HEK293 (cell line): ENCODE results near the gene ANKRD40.

Experiments
- FEZF1 ChIP-seq: fragments of 450-650 bp; formaldehyde crosslinking; IDR thresholded peaks from 2 replicates; pipeline ENCODE4 v1.5.1; 2016; ENCODE audit warnings: missing biosample characterization, missing genetic modification characterization
- TCF7L2 ChIP-seq: IDR thresholded peaks from 2 replicates; pipeline ENCODE4 v1.6.1; 2011; ENCODE audit warnings: low read depth, mild to moderate bottlenecking, inconsistent platforms, low read length, moderate library complexity, borderline replicate concordance
- YY2 ChIP-seq: fragments of 450-650 bp; formaldehyde crosslinking; IDR thresholded peaks from 2 replicates; pipeline ENCODE4 v1.5.1; 2016; ENCODE audit warnings: missing biosample characterization, missing genetic modification characterization
- ZBTB17 ChIP-seq: fragments of 450-650 bp; formaldehyde crosslinking; IDR thresholded peaks from 2 replicates; pipeline ENCODE4 v1.5.1; 2016; ENCODE audit warnings: missing biosample characterization, missing genetic modification characterization
- ZBTB7A ChIP-seq: fragments of 450-650 bp; formaldehyde crosslinking; IDR thresholded peaks from 2 replicates; pipeline ENCODE4 v1.5.1; 2016; ENCODE audit warnings: low read depth, missing biosample characterization, missing genetic modification characterization
- ZFP41 ChIP-seq: fragments of 450-650 bp; formaldehyde crosslinking; IDR thresholded peaks from 2 replicates; pipeline ENCODE4 v1.5.1; 2016; ENCODE audit warnings: missing biosample characterization, missing genetic modification characterization, borderline replicate concordance
- ZIC2 ChIP-seq: fragments of 450-650 bp; formaldehyde crosslinking; IDR thresholded peaks from 2 replicates; pipeline ENCODE4 v1.5.1; 2016; ENCODE audit warnings: missing biosample characterization, missing genetic modification characterization
- ZNF16 ChIP-seq: fragments of 450-650 bp; formaldehyde crosslinking; IDR thresholded peaks from 2 replicates; pipeline ENCODE4 v1.5.1; 2016; ENCODE audit warnings: low read depth, missing biosample characterization, missing genetic modification characterization
- ZNF239 ChIP-seq: fragments of 450-650 bp; formaldehyde crosslinking; IDR thresholded peaks from 2 replicates; pipeline ENCODE4 v1.5.1; 2016; ENCODE audit warnings: missing biosample characterization, missing genetic modification characterization
- ZNF529 ChIP-seq: fragments of 450-650 bp; formaldehyde crosslinking; IDR thresholded peaks from 2 replicates; pipeline ENCODE4 v1.5.1; 2017; ENCODE audit warnings: missing genetic modification characterization, missing biosample characterization; ENCODE audit not compliant: insufficient replicate concordance
- ZNF549 ChIP-seq: fragments of 450-650 bp; IDR thresholded peaks from 2 replicates; pipeline ENCODE4 v1.5.1; 2018; ENCODE audit warnings: missing biosample characterization, missing genetic modification characterization, mild to moderate bottlenecking, inconsistent platforms, moderate library complexity
- TF ChIP-seq, protein P1 (sequence below): fragments of 450-650 bp; formaldehyde crosslinking; conservative IDR thresholded peaks from 2 replicates; pipeline ENCODE4 v1.5.1; 2016; ENCODE audit warnings: low read depth, missing biosample characterization, missing genetic modification characterization
- TF ChIP-seq, protein P2 (sequence below): fragments of 450-650 bp; formaldehyde crosslinking; IDR thresholded peaks from 2 replicates; pipeline ENCODE4 v1.5.1; 2016; ENCODE audit warnings: missing biosample characterization, missing genetic modification characterization
- TF ChIP-seq, protein P3 (sequence below): fragments of 450-650 bp; formaldehyde crosslinking; IDR thresholded peaks from 2 replicates; pipeline ENCODE4 v1.5.1; 2016; ENCODE audit warnings: missing biosample characterization, missing genetic modification characterization
- TF ChIP-seq, protein P4 (sequence below): fragments of 450-650 bp; formaldehyde crosslinking; IDR thresholded peaks from 2 replicates; pipeline ENCODE4 v1.5.1; 2017; ENCODE audit warnings: missing biosample characterization, missing genetic modification characterization
- TF ChIP-seq, protein P5 (sequence below): fragments of 450-650 bp; formaldehyde crosslinking; IDR thresholded peaks from 2 replicates; pipeline ENCODE4 v1.5.1; 2016; ENCODE audit warnings: missing biosample characterization, missing genetic modification characterization

Gene ANKRD40

DNA sequence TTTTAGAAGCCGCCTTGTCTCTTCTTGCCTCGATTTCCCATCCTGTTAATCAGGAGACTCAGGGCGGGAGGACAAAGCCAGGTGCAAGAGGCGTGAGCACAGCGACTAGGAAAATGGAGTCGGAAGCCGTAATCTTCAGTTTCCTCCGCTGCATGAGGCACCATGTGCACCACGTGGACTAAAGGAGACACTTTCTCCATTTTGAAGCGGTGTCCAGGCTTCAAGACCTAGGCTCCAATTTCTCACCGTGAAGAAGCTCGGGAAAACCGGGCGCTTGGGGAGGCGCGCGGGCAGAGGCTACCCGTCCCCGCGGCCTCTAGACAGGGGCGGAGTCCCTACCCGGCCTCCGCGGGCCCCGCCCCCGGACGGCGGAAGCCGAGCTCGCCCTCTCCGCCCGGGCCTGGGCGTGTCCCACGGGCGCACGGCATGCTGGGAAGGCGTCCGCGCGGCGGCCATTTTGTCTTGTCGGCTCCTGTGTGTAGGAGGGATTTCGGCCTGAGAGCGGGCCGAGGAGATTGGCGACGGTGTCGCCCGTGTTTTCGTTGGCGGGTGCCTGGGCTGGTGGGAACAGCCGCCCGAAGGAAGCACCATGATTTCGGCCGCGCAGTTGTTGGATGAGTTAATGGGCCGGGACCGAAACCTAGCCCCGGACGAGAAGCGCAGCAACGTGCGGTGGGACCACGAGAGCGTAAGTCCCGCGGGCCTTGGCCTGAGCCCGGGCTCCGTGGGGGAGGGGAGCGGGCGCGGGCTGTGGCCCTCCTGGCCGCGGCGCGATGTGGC lies 11.6 kb upstream of the ANKRD40 start, which contains the start of gene LUC7L3 (continued):
- TF ChIP-seq, protein P1, sequence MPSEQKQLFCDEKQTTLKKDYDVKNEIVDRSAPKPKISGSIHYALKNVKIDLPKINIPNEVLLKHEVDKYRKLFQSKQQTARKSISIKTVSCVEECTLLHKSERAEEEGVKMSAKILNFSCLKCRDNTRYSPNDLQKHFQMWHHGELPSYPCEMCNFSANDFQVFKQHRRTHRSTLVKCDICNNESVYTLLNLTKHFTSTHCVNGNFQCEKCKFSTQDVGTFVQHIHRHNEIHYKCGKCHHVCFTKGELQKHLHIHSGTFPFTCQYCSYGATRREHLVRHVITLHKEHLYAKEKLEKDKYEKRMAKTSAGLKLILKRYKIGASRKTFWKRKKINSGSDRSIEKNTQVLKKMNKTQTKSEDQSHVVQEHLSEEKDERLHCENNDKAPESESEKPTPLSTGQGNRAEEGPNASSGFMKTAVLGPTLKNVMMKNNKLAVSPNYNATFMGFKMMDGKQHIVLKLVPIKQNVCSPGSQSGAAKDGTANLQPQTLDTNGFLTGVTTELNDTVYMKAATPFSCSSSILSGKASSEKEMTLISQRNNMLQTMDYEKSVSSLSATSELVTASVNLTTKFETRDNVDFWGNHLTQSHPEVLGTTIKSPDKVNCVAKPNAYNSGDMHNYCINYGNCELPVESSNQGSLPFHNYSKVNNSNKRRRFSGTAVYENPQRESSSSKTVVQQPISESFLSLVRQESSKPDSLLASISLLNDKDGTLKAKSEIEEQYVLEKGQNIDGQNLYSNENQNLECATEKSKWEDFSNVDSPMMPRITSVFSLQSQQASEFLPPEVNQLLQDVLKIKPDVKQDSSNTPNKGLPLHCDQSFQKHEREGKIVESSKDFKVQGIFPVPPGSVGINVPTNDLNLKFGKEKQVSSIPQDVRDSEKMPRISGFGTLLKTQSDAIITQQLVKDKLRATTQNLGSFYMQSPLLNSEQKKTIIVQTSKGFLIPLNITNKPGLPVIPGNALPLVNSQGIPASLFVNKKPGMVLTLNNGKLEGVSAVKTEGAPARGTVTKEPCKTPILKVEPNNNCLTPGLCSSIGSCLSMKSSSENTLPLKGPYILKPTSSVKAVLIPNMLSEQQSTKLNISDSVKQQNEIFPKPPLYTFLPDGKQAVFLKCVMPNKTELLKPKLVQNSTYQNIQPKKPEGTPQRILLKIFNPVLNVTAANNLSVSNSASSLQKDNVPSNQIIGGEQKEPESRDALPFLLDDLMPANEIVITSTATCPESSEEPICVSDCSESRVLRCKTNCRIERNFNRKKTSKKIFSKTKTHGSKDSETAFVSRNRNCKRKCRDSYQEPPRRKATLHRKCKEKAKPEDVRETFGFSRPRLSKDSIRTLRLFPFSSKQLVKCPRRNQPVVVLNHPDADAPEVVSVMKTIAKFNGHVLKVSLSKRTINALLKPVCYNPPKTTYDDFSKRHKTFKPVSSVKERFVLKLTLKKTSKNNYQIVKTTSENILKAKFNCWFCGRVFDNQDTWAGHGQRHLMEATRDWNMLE (tag by site-specific recombination), result no peak
- no peak for TF ChIP-seq FEZF1 (tag by site-specific recombination)
- no peak for TF ChIP-seq ZBTB7A
- TF ChIP-seq TCF7L2, result no peak
- TF ChIP-seq, protein P2, sequence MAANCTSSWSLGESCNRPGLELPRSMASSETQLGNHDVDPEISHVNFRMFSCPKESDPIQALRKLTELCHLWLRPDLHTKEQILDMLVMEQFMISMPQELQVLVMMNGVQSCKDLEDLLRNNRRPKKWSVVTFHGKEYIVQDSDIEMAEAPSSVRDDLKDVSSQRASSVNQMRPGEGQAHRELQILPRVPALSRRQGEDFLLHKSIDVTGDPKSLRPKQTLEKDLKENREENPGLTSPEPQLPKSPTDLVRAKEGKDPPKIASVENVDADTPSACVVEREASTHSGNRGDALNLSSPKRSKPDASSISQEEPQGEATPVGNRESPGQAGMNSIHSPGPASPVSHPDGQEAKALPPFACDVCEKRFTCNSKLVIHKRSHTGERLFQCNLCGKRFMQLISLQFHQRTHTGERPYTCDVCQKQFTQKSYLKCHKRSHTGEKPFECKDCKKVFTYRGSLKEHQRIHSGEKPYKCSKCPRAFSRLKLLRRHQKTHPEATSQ (tag by site-specific recombination), result peak; percentile 93; the same call in 1 of the 2 replicates
- 0 out of 2 replicates have a peak, but pooled peaks have one; percentile 19 for TF ChIP-seq ZIC2 (tag by site-specific recombination)
- TF ChIP-seq ZNF549, result no peak
- no peak for TF ChIP-seq ZNF239 (tag by site-specific recombination)
- TF ChIP-seq ZFP41 (tag by site-specific recombination), result no peak
- peak; percentile 86 for TF ChIP-seq YY2 (tag by site-specific recombination)
- TF ChIP-seq, protein P3, sequence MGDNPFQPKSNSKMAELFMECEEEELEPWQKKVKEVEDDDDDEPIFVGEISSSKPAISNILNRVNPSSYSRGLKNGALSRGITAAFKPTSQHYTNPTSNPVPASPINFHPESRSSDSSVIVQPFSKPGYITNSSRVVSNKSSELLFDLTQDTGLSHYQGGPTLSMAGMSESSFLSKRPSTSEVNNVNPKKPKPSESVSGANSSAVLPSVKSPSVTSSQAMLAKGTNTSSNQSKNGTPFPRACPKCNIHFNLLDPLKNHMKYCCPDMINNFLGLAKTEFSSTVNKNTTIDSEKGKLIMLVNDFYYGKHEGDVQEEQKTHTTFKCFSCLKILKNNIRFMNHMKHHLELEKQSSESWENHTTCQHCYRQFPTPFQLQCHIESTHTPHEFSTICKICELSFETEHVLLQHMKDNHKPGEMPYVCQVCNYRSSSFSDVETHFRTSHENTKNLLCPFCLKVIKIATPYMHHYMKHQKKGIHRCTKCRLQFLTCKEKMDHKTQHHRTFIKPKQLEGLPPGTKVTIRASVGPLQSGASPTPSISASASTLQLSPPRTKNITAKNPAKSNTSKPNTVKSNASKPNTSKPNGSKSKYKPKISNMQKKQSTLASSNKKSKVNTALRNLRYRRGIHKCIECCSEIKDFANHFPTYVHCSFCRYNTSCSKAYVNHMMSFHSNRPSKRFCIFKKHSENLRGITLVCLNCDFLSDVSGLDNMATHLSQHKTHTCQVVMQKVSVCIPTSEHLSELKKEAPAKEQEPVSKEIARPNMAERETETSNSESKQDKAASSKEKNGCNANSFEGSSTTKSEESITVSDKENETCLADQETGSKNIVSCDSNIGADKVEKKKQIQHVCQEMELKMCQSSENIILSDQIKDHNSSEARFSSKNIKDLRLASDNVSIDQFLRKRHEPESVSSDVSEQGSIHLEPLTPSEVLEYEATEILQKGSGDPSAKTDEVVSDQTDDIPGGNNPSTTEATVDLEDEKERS (tag by site-specific recombination), result no peak
- TF ChIP-seq, protein P4, sequence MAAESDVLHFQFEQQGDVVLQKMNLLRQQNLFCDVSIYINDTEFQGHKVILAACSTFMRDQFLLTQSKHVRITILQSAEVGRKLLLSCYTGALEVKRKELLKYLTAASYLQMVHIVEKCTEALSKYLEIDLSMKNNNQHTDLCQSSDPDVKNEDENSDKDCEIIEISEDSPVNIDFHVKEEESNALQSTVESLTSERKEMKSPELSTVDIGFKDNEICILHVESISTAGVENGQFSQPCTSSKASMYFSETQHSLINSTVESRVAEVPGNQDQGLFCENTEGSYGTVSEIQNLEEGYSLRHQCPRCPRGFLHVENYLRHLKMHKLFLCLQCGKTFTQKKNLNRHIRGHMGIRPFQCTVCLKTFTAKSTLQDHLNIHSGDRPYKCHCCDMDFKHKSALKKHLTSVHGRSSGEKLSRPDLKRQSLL (tag by site-specific recombination), result no peak
- TF ChIP-seq ZNF16 (tag by site-specific recombination), result no peak
- peak; percentile 63 for TF ChIP-seq ZBTB17
- TF ChIP-seq ZNF529 (tag by site-specific recombination), result no peak
- TF ChIP-seq, protein P5, sequence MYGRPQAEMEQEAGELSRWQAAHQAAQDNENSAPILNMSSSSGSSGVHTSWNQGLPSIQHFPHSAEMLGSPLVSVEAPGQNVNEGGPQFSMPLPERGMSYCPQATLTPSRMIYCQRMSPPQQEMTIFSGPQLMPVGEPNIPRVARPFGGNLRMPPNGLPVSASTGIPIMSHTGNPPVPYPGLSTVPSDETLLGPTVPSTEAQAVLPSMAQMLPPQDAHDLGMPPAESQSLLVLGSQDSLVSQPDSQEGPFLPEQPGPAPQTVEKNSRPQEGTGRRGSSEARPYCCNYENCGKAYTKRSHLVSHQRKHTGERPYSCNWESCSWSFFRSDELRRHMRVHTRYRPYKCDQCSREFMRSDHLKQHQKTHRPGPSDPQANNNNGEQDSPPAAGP (tag by site-specific recombination), result peak; percentile 82
